ENCODE data around the gene CAMK2G. TPM values are rescaled to one million over a fixed set of nuclear protein-coding genes. Genes with fewer than 3 reads are reported as not detected.

Gene CAMK2G
- total and polyA plus RNA-seq, 2 experiments from 2014 or later: 24.3 to 25.7 TPM

- Histone ChIP-seq H3K27ac (peak overlapping the region; percentile 96), H3K4me3 (peak overlapping the region; percentile 37; the same call in 1 of the 2 replicates), H3K9me2 (ENCODE audit: insufficient read depth) (no peaks in the 10 kb centered on the region), H3F3A (ENCODE audit: insufficient read depth) (peaks cover 45% of the 10 kb centered on the region), H4K20me1 (ENCODE audit: insufficient read depth) (no peaks in the 10 kb centered on the region), H3K36me3 (ENCODE audit: low read depth) (no peaks in the 10 kb centered on the region), H3K9me3 (ENCODE audit: low read depth) (no peaks in the 10 kb centered on the region), H3K9ac (peak overlapping the region; percentile 76), H3K4me1 (ENCODE audit: insufficient read depth) (peaks cover 51% of the 10 kb centered on the region), H3K79me2 (ENCODE audit: insufficient read depth) (no peaks in the 10 kb centered on the region), H3K27me3 (replicated peaks; ENCODE audit: insufficient read depth) (no peaks in the 10 kb centered on the region), H2AFZ (peak overlapping the region; percentile 52), H3K4me2 (ENCODE audit: unreplicated experiment) (peak overlapping the region; percentile 67)
- 2 to 3% methylated on average over 7 to 10 of the region's 10 CpGs for WGBS, 2 experiments (ENCODE audit: low coverage in 1 of 2, low lambda C conversion rate in 2 of 2, missing lambda C conversion rate in 2 of 2)
- peak; percentile 96 for DNase-seq
- no peak for TF ChIP-seq EZH2 (IDR thresholded peaks at IDR 0.05; ENCODE audit: insufficient read depth, poor library complexity, severe bottlenecking)
- 0 out of 2 replicates have a peak, but pooled peaks have one; percentile 34 for TF ChIP-seq EZH2phosphoT487 (IDR thresholded peaks at IDR 0.05; ENCODE audit: insufficient read depth, low read depth)
- in situ Hi-C loops (cut with MboI): no loop called here
These were observed 34.6 kb upstream of the CAMK2G start for GRCh38 chr10:73908853-73909539.

GRCh38 chr10:73907841-73908517 is 33.6 kb upstream of the CAMK2G start:
- no peaks in the 10 kb centered on the region for H3K79me2 ChIP-seq (ENCODE audit: insufficient read depth)
- H3K4me2 ChIP-seq (ENCODE audit: unreplicated experiment): peak overlapping the region; percentile 70
- peak overlapping the region; percentile 96 for H3K27ac ChIP-seq
- peak overlapping the region; percentile 20; the same call in 1 of the 2 replicates for H3K4me3 ChIP-seq
- peak overlapping the region; percentile 76 for H3K9ac ChIP-seq
- no peaks in the 10 kb centered on the region for H3K9me3 ChIP-seq (ENCODE audit: low read depth)
- no peaks in the 10 kb centered on the region for H3K9me2 ChIP-seq (ENCODE audit: insufficient read depth)
- DNase-seq: peak; percentile 89
- no peak overlapping the region for H2AFZ ChIP-seq
- WGBS, 2 experiments (ENCODE audit: low coverage in 1 of 2, low lambda C conversion rate in 2 of 2, missing lambda C conversion rate in 2 of 2): 18 to 19% methylated on average over 6 of the region's 6 CpGs
- H3K4me1 ChIP-seq (ENCODE audit: insufficient read depth): peaks cover 51% of the 10 kb centered on the region
- H3K36me3 ChIP-seq (ENCODE audit: low read depth): no peaks in the 10 kb centered on the region
- TF ChIP-seq EZH2 (IDR thresholded peaks at IDR 0.05; ENCODE audit: insufficient read depth, poor library complexity, severe bottlenecking) (no peak), EZH2phosphoT487 (IDR thresholded peaks at IDR 0.05; ENCODE audit: insufficient read depth, low read depth) (no peak)
- in situ Hi-C loops (cut with MboI): no loop called here
- no peaks in the 10 kb centered on the region for H4K20me1 ChIP-seq (ENCODE audit: insufficient read depth)
- H3K27me3 ChIP-seq (replicated peaks; ENCODE audit: insufficient read depth): no peaks in the 10 kb centered on the region
- peaks cover 45% of the 10 kb centered on the region for H3F3A ChIP-seq (ENCODE audit: insufficient read depth)

- no peak for TF ChIP-seq EZH2phosphoT487 (IDR thresholded peaks at IDR 0.05; ENCODE audit: insufficient read depth, low read depth)
- TF ChIP-seq EZH2 (IDR thresholded peaks at IDR 0.05; ENCODE audit: insufficient read depth, poor library complexity, severe bottlenecking): no peak
- DNase-seq: peak; percentile 97
- Histone ChIP-seq H3K27me3 (replicated peaks; ENCODE audit: insufficient read depth) (no peaks in the 10 kb centered on the region), H2AFZ (peak overlapping the region; percentile 71), H3K9ac (peak overlapping the region; percentile 76), H3K4me3 (peak overlapping the region; percentile 31), H3K27ac (peak overlapping the region; percentile 96), H3K36me3 (ENCODE audit: low read depth) (no peaks in the 10 kb centered on the region), H3K79me2 (ENCODE audit: insufficient read depth) (no peaks in the 10 kb centered on the region), H3F3A (ENCODE audit: insufficient read depth) (peaks cover 45% of the 10 kb centered on the region), H3K4me1 (ENCODE audit: insufficient read depth) (peaks cover 51% of the 10 kb centered on the region), H3K9me2 (ENCODE audit: insufficient read depth) (no peaks in the 10 kb centered on the region), H3K4me2 (ENCODE audit: unreplicated experiment) (peak overlapping the region; percentile 70), H3K9me3 (ENCODE audit: low read depth) (no peaks in the 10 kb centered on the region), H4K20me1 (ENCODE audit: insufficient read depth) (no peaks in the 10 kb centered on the region)
- in situ Hi-C loops (cut with MboI): no loop called here
- 7 to 10% methylated on average over 8 of the region's 8 CpGs for WGBS, 2 experiments (ENCODE audit: low coverage in 1 of 2, low lambda C conversion rate in 2 of 2, missing lambda C conversion rate in 2 of 2)
These were observed 32.4 kb upstream of the CAMK2G start for GRCh38 chr10:73906524-73907447.
